HepG2 (cell line): ENCODE measurements around the gene F7. TPM values are rescaled to one million over a fixed set of nuclear protein-coding genes. Genes with fewer than 3 reads are reported as not detected.

Experiments
- BRCA1 ChIP-seq: sonication (generic); formaldehyde crosslinking; IDR thresholded peaks from 2 replicates; pipeline ENCODE4 v1.4.0; 2020; ENCODE audit warnings: missing genetic modification reagents
- HNRNPK ChIP-seq: fragments of 200-400 bp; formaldehyde crosslinking; IDR thresholded peaks from 2 replicates; pipeline ENCODE4 v1.6.1; 2018; ENCODE audit warnings: low read length, low read depth, moderate library complexity, mild to moderate bottlenecking; ENCODE audit not compliant: poor library complexity, severe bottlenecking
- ISL2 ChIP-seq: sonication (generic); formaldehyde crosslinking; IDR thresholded peaks from 2 replicates; pipeline ENCODE4 v1.5.0; 2020; ENCODE audit warnings: missing genetic modification reagents
- KDM1A ChIP-seq: IDR thresholded peaks from 2 replicates; pipeline ENCODE4 v1.6.1; 2016; ENCODE audit warnings: missing compliant biosample characterization
- PRDM15 ChIP-seq: sonication (generic); formaldehyde crosslinking; IDR thresholded peaks from 2 replicates; pipeline ENCODE4 v1.4.0; 2020; ENCODE audit warnings: missing genetic modification reagents
- TAF1 ChIP-seq: sonication (generic); formaldehyde crosslinking; IDR thresholded peaks from 2 replicates; pipeline ENCODE4 v1.4.0; 2020; ENCODE audit warnings: missing genetic modification reagents
- ZNF12 ChIP-seq: sonication (generic); formaldehyde crosslinking; IDR thresholded peaks from 2 replicates; pipeline ENCODE4 v1.5.0; 2020; ENCODE audit warnings: missing genetic modification reagents
- ZNF138 ChIP-seq: sonication (generic); formaldehyde crosslinking; IDR thresholded peaks from 2 replicates; pipeline ENCODE4 v1.5.0; 2020; ENCODE audit warnings: mild to moderate bottlenecking, low read depth, missing genetic modification reagents
- ZNF280D ChIP-seq: sonication (generic); formaldehyde crosslinking; IDR thresholded peaks from 2 replicates; pipeline ENCODE4 v1.5.1; 2020; ENCODE audit warnings: mild to moderate bottlenecking, missing genetic modification reagents
- ZNF333 ChIP-seq: sonication (generic); formaldehyde crosslinking; IDR thresholded peaks from 2 replicates; pipeline ENCODE4 v1.4.0; 2020; ENCODE audit warnings: mild to moderate bottlenecking, missing genetic modification reagents, borderline replicate concordance
- polyA plus RNA-seq, 8 experiments: library from polyadenylated mRNA; depleted of rRNA in 3 of 8; stranded (reverse) in 7 of 8; unstranded in 1 of 8; fragments of >200 nt; fragmentation: Illumina TruSeq in 4 of 8; extraction: Trizol in 4 of 8; gene quantifications; 2 replicates each; pipeline versions ENCODE4 v1.2.1 to v1.2.3, GENCODE V29; 2011 to 2016; ENCODE audit warnings: low read depth in 4 of 8, missing spikeins in 1 of 8, mixed read lengths in 1 of 8; ENCODE audit not compliant: insufficient read depth in 1 of 8
- total RNA-seq, 5 experiments: library from RNA; depleted of rRNA; stranded (reverse); fragments of >200 nt; fragmentation: Illumina TruSeq; extraction: Trizol; gene quantifications; 2 replicates each; pipeline ENCODE4 v1.2.3, GENCODE V29; 2016; ENCODE audit warnings: low read depth in 1 of 5
- TF ChIP-seq, protein P1 (sequence below): sonication (generic); formaldehyde crosslinking; IDR thresholded peaks from 2 replicates; pipeline ENCODE4 v1.8.1; 2022; ENCODE audit warnings: low read depth, mild to moderate bottlenecking, missing genetic modification reagents
- TF ChIP-seq, protein P2 (sequence below): sonication (generic); formaldehyde crosslinking; IDR thresholded peaks from 2 replicates; pipeline ENCODE4 v1.5.1; 2020; ENCODE audit warnings: missing genetic modification reagents, mild to moderate bottlenecking, borderline replicate concordance
- TF ChIP-seq, protein P3 (sequence below): sonication (generic); formaldehyde crosslinking; IDR thresholded peaks from 2 replicates; pipeline ENCODE4 v1.8.0; 2022; ENCODE audit warnings: missing genetic modification reagents, mild to moderate bottlenecking, borderline replicate concordance

The F7 gene
- total and polyA plus RNA-seq, 2 of the 13 experiments (the other 11 are each of a cell fraction or from before 2014, with no cell fraction given) = 12.6 to 26.5 TPM

- TF ChIP-seq, protein P1, sequence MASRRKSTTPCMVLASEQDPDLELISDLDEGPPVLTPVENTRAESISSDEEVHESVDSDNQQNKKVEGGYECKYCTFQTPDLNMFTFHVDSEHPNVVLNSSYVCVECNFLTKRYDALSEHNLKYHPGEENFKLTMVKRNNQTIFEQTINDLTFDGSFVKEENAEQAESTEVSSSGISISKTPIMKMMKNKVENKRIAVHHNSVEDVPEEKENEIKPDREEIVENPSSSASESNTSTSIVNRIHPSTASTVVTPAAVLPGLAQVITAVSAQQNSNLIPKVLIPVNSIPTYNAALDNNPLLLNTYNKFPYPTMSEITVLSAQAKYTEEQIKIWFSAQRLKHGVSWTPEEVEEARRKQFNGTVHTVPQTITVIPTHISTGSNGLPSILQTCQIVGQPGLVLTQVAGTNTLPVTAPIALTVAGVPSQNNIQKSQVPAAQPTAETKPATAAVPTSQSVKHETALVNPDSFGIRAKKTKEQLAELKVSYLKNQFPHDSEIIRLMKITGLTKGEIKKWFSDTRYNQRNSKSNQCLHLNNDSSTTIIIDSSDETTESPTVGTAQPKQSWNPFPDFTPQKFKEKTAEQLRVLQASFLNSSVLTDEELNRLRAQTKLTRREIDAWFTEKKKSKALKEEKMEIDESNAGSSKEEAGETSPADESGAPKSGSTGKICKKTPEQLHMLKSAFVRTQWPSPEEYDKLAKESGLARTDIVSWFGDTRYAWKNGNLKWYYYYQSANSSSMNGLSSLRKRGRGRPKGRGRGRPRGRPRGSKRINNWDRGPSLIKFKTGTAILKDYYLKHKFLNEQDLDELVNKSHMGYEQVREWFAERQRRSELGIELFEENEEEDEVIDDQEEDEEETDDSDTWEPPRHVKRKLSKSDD (CRISPR knock-in tag) = no peak
- TF ChIP-seq ZNF12 (CRISPR knock-in tag) = no peak
- TF ChIP-seq HNRNPK = no peak
- TF ChIP-seq ISL2 = no peak
- TF ChIP-seq KDM1A (CRISPR knock-in tag) = no peak
- no peak for TF ChIP-seq TAF1 (CRISPR knock-in tag)
- TF ChIP-seq BRCA1 (CRISPR knock-in tag) = peak; percentile 73; the same call in 1 of the 2 replicates
- TF ChIP-seq, protein P2, sequence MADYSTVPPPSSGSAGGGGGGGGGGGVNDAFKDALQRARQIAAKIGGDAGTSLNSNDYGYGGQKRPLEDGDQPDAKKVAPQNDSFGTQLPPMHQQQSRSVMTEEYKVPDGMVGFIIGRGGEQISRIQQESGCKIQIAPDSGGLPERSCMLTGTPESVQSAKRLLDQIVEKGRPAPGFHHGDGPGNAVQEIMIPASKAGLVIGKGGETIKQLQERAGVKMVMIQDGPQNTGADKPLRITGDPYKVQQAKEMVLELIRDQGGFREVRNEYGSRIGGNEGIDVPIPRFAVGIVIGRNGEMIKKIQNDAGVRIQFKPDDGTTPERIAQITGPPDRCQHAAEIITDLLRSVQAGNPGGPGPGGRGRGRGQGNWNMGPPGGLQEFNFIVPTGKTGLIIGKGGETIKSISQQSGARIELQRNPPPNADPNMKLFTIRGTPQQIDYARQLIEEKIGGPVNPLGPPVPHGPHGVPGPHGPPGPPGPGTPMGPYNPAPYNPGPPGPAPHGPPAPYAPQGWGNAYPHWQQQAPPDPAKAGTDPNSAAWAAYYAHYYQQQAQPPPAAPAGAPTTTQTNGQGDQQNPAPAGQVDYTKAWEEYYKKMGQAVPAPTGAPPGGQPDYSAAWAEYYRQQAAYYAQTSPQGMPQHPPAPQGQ (CRISPR knock-in tag) = no peak
- no peak for TF ChIP-seq ZNF280D (CRISPR knock-in tag)
- TF ChIP-seq, protein P3, sequence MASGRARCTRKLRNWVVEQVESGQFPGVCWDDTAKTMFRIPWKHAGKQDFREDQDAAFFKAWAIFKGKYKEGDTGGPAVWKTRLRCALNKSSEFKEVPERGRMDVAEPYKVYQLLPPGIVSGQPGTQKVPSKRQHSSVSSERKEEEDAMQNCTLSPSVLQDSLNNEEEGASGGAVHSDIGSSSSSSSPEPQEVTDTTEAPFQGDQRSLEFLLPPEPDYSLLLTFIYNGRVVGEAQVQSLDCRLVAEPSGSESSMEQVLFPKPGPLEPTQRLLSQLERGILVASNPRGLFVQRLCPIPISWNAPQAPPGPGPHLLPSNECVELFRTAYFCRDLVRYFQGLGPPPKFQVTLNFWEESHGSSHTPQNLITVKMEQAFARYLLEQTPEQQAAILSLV (CRISPR knock-in tag) = 0 out of 2 replicates have a peak, but pooled peaks have one; percentile 54
- peak; percentile 19; the same call in 1 of the 2 replicates for TF ChIP-seq PRDM15
- no peak for TF ChIP-seq ZNF138 (CRISPR knock-in tag)
- peak; percentile 31; the same call in 1 of the 2 replicates for TF ChIP-seq ZNF333 (CRISPR knock-in tag)
Measured at GRCh38 chr13:113151745-113152690, 46.4 kb downstream of the F7 start (continued).
